ENCODE results near the gene ZNF57. TPM values are rescaled to one million over a fixed set of nuclear protein-coding genes. Genes with fewer than 3 reads are reported as not detected.

ZNF57 gene
- polyA plus RNA-seq, 1 of the 3 experiments (the other 2 are of a cell fraction), result 2.1 TPM

GRCh38 chr19:2944775-2945574 lies 44.2 kb downstream of the ZNF57 start, which contains the start of gene ZNF77:
ZNF77 (minus strand) TSS chr19:2944971; CDS start chr19:2944840, 131 bp downstream.
- POLR2A ChIA-PET, result interaction anchor here (1.0 kb wide), 1 partner anchor 104 kb away, joined by 3 read pairs; no protein-coding TSS in a partner anchor
- CTCF ChIA-PET, result interaction anchor here (0.8 to 1.2 kb wide), 2 partner anchors 57 to 131 kb away, joined by 3 to 9 read pairs; no protein-coding TSS in a partner anchor

GRCh38 chr19:2945575-2946184 lies 45.0 kb downstream of the ZNF57 start:
- peaks cover 16% of the 10 kb centered on the region for H3K79me2 ChIP-seq (ENCODE audit: insufficient read depth)
- peak overlapping the region; percentile 72 to 97 for H3K4me3 ChIP-seq (ENCODE audit: low read depth in 2 of 2, low read length in 1 of 2)
- no peaks in the 10 kb centered on the region for H3K9me2 ChIP-seq
- H4K20me1 ChIP-seq (ENCODE audit: insufficient read depth), result no peaks in the 10 kb centered on the region
- ChIA-PET POLR2A (no interaction called here), CTCF (no interaction called here)
- H3K9me3 ChIP-seq, result no peaks in the 10 kb centered on the region
- TF ChIP-seq, protein P1, sequence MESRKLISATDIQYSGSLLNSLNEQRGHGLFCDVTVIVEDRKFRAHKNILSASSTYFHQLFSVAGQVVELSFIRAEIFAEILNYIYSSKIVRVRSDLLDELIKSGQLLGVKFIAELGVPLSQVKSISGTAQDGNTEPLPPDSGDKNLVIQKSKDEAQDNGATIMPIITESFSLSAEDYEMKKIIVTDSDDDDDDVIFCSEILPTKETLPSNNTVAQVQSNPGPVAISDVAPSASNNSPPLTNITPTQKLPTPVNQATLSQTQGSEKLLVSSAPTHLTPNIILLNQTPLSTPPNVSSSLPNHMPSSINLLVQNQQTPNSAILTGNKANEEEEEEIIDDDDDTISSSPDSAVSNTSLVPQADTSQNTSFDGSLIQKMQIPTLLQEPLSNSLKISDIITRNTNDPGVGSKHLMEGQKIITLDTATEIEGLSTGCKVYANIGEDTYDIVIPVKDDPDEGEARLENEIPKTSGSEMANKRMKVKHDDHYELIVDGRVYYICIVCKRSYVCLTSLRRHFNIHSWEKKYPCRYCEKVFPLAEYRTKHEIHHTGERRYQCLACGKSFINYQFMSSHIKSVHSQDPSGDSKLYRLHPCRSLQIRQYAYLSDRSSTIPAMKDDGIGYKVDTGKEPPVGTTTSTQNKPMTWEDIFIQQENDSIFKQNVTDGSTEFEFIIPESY (IDR thresholded peaks at IDR 0.05; ENCODE audit: borderline replicate concordance, low read depth), result no peak
- TF ChIP-seq EZH2phosphoT487 (IDR thresholded peaks at IDR 0.05; ENCODE audit: borderline replicate concordance, low read depth) (no peak), GATA2 (CRISPR knock-in tag; IDR thresholded peaks at IDR 0.05) (no peak), YY1 (IDR thresholded peaks at IDR 0.05; ENCODE audit: low read depth) (peak; percentile 41; the same call in 1 of the 2 replicates)
- H3K4me2 ChIP-seq, result peak overlapping the region; percentile 91
- peaks cover 0 to 7% of the 10 kb centered on the region in 2 experiments for H3K36me3 ChIP-seq (replicated peaks in 1 of 2; ENCODE audit: control insufficient read depth in 1 of 2, insufficient read depth in 2 of 2, low read length in 1 of 2)
- H3K27me3 ChIP-seq (ENCODE audit: insufficient read depth), result no peaks in the 10 kb centered on the region
- DNase-seq, result no peak
- peak overlapping the region; percentile 64; the same call in 1 of the 2 replicates for H3K9ac ChIP-seq
- H2AFZ ChIP-seq (ENCODE audit: low read depth), result peak overlapping the region; percentile 81
- WGBS (ENCODE audit: low lambda C conversion rate), result 44% methylated on average over 17 of the region's 17 CpGs
- H3F3A ChIP-seq (replicated peaks; ENCODE audit: insufficient read depth), result peaks cover 20% of the 10 kb centered on the region
- peak overlapping the region; percentile 62 to 90; a peak in 3 of 4 replicates for H3K27ac ChIP-seq (ENCODE audit: low read depth in 2 of 2, low read length in 1 of 2)
- peaks cover 9% of the 10 kb centered on the region in 2 experiments; a peak in 2 of 4 replicates for H3K4me1 ChIP-seq (ENCODE audit: control insufficient read depth in 1 of 2, insufficient read depth in 2 of 2, low read depth in 1 of 2, low read length in 1 of 2)

More at GRCh38 chr19:2944775-2945574, 44.2 kb downstream of the ZNF57 start, which contains the start of gene ZNF77:
- peak within 1 kb of the TSS; percentile 97 for H2AFZ ChIP-seq (ENCODE audit: low read depth)
- no peaks in the 10 kb centered on the region for H3K27me3 ChIP-seq (ENCODE audit: insufficient read depth)
- peak within 1 kb of the TSS; percentile 62 to 90; a peak in 3 of 4 replicates for H3K27ac ChIP-seq (ENCODE audit: low read depth in 2 of 2, low read length in 1 of 2)
- no peaks in the 10 kb centered on the region for H3K9me2 ChIP-seq
- H3K4me2 ChIP-seq, result peak within 1 kb of the TSS; percentile 91
- H3K4me1 ChIP-seq (ENCODE audit: control insufficient read depth in 1 of 2, insufficient read depth in 2 of 2, low read depth in 1 of 2, low read length in 1 of 2), result peaks cover 9% of the 10 kb centered on the region in 2 experiments; a peak in 2 of 4 replicates
- H3F3A ChIP-seq (replicated peaks; ENCODE audit: insufficient read depth), result peaks cover 20% of the 10 kb centered on the region
- H3K9me3 ChIP-seq, result no peaks in the 10 kb centered on the region
- no peaks in the 10 kb centered on the region for H4K20me1 ChIP-seq (ENCODE audit: insufficient read depth)
- TF ChIP-seq RFX5 (IDR thresholded peaks at IDR 0.05; ENCODE audit: low read length), result peak; percentile 87
- TF ChIP-seq GABPA (IDR thresholded peaks at IDR 0.05; ENCODE audit: low read depth), result no peak
- TF ChIP-seq EP300 (IDR thresholded peaks at IDR 0.05; ENCODE audit: borderline replicate concordance in 1 of 2, low read depth in 1 of 2, low read length in 1 of 2), result no peak
- peak; percentile 99 for TF ChIP-seq PBX3 (IDR thresholded peaks at IDR 0.05)
- TF ChIP-seq, protein P2, sequence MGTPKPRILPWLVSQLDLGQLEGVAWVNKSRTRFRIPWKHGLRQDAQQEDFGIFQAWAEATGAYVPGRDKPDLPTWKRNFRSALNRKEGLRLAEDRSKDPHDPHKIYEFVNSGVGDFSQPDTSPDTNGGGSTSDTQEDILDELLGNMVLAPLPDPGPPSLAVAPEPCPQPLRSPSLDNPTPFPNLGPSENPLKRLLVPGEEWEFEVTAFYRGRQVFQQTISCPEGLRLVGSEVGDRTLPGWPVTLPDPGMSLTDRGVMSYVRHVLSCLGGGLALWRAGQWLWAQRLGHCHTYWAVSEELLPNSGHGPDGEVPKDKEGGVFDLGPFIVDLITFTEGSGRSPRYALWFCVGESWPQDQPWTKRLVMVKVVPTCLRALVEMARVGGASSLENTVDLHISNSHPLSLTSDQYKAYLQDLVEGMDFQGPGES (IDR thresholded peaks at IDR 0.05; ENCODE audit: low read depth, low read length), result peak; percentile 98
- no peak for TF ChIP-seq SMC3 (IDR thresholded peaks at IDR 0.05; ENCODE audit: low read depth, low read length)
- TF ChIP-seq POLR2AphosphoS5 (IDR thresholded peaks at IDR 0.05; ENCODE audit: low read depth, low read length), result 0 out of 2 replicates have a peak, but pooled peaks have one; percentile 44
- TF ChIP-seq, protein P3, sequence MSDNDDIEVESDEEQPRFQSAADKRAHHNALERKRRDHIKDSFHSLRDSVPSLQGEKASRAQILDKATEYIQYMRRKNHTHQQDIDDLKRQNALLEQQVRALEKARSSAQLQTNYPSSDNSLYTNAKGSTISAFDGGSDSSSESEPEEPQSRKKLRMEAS (IDR thresholded peaks at IDR 0.05; ENCODE audit: low read depth), result peak; percentile 84
- TF ChIP-seq TEAD4 (IDR thresholded peaks at IDR 0.05; ENCODE audit: borderline replicate concordance, insufficient read depth), result no peak
- peak; percentile 81 for TF ChIP-seq MXI1 (IDR thresholded peaks at IDR 0.05; ENCODE audit: low read depth, low read length)
- TF ChIP-seq GATA2 (CRISPR knock-in tag; IDR thresholded peaks at IDR 0.05), result no peak
- peak; percentile 90 for TF ChIP-seq CHD2 (IDR thresholded peaks at IDR 0.05; ENCODE audit: low read length, partially characterized antibody)
- peak within 1 kb of the TSS; percentile 72 to 97 for H3K4me3 ChIP-seq (ENCODE audit: low read depth in 2 of 2, low read length in 1 of 2)
- DNase-seq, result peak; percentile 99
- H3K9ac ChIP-seq, result peak within 1 kb of the TSS; percentile 75
- 2% methylated on average over 16 of the region's 74 CpGs for WGBS (ENCODE audit: low lambda C conversion rate)
- peaks cover 12% of the 10 kb centered on the region for H3K79me2 ChIP-seq (ENCODE audit: insufficient read depth)
- H3K36me3 ChIP-seq (replicated peaks in 1 of 2; ENCODE audit: control insufficient read depth in 1 of 2, insufficient read depth in 2 of 2, low read length in 1 of 2), result peaks cover 0 to 7% of the 10 kb centered on the region in 2 experiments

Data from SK-N-SH (cell line).